ENCODE results near the gene GABRA5. TPM values are rescaled to one million over a fixed set of nuclear protein-coding genes. Genes with fewer than 3 reads are reported as not detected.

GABRA5 gene
- total and polyA plus RNA-seq, 2 of the 13 experiments (the other 11 are each of a cell fraction or from before 2014, with no cell fraction given) = not detected

GRCh38 chr15:26850161-26850560 is 16.7 kb upstream of the GABRA5 start:
- H3K4me3 ChIP-seq (replicated peaks in 1 of 3; ENCODE audit: insufficient read depth in 1 of 3, low read depth in 2 of 3, low read length in 3 of 3) = no peak overlapping the region
- H3K27ac ChIP-seq (ENCODE audit: extremely low read length, insufficient read depth, low read length) = no peak overlapping the region
- no peaks in the 10 kb centered on the region for H3K36me3 ChIP-seq (replicated peaks in 1 of 2; ENCODE audit: control insufficient read depth in 1 of 2, insufficient read depth in 2 of 2, low read length in 2 of 2)
- intact Hi-C loops (cut with micrococcal nuclease; ENCODE audit: unreplicated experiment) (no loop called here), in situ Hi-C loops (cut with HindIII; ENCODE audit: extremely low pct_ligation_motif_present, low pct_unique_long_range_greater_than_20kb) (loop anchor here (25.0 kb wide), 1 partner anchor 913 kb away; no protein-coding TSS in a partner anchor)
- DNase-seq (ENCODE audit: low spot score) (no peak), ATAC-seq (no peak), FAIRE-seq (no peak)
- H3K79me2 ChIP-seq (ENCODE audit: insufficient read depth, low read length) = no peaks in the 10 kb centered on the region
- no TSS peak for BruUV-seq (replicated peaks)
- H3K27me3 ChIP-seq (ENCODE audit: control insufficient read depth in 1 of 2, insufficient read depth in 2 of 2, low read length in 2 of 2) = no peaks in the 10 kb centered on the region; a peak in 1 of 5 replicates
- no peaks in the 10 kb centered on the region for H3K4me1 ChIP-seq (ENCODE audit: insufficient read depth, low read length)
- no peaks in the 10 kb centered on the region; the same call in 1 of the 2 replicates for H3K9me3 ChIP-seq (ENCODE audit: low read length)
- CTCF ChIA-PET (ENCODE audit: low intra/inter-chr PET ratio, low total read pairs) = no interaction called here
- TF ChIP-seq YEATS2 (CRISPR knock-in tag; IDR thresholded peaks at IDR 0.05; ENCODE audit: borderline replicate concordance) (no peak), ELF3 (CRISPR knock-in tag; IDR thresholded peaks at IDR 0.05) (no peak), ZC3H13 (CRISPR knock-in tag; IDR thresholded peaks at IDR 0.05) (no peak), ATF1 (CRISPR knock-in tag; IDR thresholded peaks at IDR 0.05) (no peak), ZNF574 (CRISPR knock-in tag; IDR thresholded peaks at IDR 0.05) (no peak), ZNF841 (CRISPR knock-in tag; IDR thresholded peaks at IDR 0.05; ENCODE audit: borderline replicate concordance) (no peak), SRSF1 (optimal IDR thresholded peaks at IDR 0.05; ENCODE audit: low read depth, low read length) (no peak), HDAC2 (CRISPR knock-in tag; IDR thresholded peaks at IDR 0.05) (no peak), GLI4 (CRISPR knock-in tag; IDR thresholded peaks at IDR 0.05; ENCODE audit: borderline replicate concordance) (no peak), PITX1 (CRISPR knock-in tag; IDR thresholded peaks at IDR 0.05) (no peak)
- TF ChIP-seq, protein P1, sequence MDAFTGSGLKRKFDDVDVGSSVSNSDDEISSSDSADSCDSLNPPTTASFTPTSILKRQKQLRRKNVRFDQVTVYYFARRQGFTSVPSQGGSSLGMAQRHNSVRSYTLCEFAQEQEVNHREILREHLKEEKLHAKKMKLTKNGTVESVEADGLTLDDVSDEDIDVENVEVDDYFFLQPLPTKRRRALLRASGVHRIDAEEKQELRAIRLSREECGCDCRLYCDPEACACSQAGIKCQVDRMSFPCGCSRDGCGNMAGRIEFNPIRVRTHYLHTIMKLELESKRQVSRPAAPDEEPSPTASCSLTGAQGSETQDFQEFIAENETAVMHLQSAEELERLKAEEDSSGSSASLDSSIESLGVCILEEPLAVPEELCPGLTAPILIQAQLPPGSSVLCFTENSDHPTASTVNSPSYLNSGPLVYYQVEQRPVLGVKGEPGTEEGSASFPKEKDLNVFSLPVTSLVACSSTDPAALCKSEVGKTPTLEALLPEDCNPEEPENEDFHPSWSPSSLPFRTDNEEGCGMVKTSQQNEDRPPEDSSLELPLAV (CRISPR knock-in tag; conservative IDR thresholded peaks at IDR 0.05; ENCODE audit: low read depth) = no peak
- TF ChIP-seq, protein P2, sequence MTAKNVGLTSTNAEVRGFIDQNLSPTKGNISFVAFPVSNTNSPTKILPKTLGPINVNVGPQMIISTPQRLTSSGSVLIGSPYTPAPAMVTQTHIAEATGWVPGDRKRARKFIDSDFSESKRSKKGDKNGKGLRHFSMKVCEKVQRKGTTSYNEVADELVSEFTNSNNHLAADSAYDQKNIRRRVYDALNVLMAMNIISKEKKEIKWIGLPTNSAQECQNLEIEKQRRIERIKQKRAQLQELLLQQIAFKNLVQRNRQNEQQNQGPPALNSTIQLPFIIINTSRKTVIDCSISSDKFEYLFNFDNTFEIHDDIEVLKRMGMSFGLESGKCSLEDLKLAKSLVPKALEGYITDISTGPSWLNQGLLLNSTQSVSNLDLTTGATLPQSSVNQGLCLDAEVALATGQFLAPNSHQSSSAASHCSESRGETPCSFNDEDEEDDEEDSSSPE (CRISPR knock-in tag; IDR thresholded peaks at IDR 0.05) = no peak
- TF ChIP-seq, protein P3, sequence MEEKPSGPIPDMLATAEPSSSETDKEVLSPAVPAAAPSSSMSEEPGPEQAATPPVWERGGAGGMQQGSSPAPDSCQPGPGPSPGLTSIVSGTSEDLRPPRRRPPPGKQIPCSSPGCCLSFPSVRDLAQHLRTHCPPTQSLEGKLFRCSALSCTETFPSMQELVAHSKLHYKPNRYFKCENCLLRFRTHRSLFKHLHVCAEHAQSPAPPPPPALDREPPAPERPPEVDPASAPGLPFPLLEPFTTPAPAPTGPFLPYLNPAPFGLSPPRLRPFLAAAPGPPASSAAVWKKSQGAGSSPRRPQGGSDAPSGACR (CRISPR knock-in tag; IDR thresholded peaks at IDR 0.05) = no peak
- TF ChIP-seq, protein P4, sequence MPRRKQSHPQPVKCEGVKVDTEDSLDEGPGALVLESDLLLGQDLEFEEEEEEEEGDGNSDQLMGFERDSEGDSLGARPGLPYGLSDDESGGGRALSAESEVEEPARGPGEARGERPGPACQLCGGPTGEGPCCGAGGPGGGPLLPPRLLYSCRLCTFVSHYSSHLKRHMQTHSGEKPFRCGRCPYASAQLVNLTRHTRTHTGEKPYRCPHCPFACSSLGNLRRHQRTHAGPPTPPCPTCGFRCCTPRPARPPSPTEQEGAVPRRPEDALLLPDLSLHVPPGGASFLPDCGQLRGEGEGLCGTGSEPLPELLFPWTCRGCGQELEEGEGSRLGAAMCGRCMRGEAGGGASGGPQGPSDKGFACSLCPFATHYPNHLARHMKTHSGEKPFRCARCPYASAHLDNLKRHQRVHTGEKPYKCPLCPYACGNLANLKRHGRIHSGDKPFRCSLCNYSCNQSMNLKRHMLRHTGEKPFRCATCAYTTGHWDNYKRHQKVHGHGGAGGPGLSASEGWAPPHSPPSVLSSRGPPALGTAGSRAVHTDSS (CRISPR knock-in tag; conservative IDR thresholded peaks at IDR 0.05) = no peak
- TF ChIP-seq, protein P5, sequence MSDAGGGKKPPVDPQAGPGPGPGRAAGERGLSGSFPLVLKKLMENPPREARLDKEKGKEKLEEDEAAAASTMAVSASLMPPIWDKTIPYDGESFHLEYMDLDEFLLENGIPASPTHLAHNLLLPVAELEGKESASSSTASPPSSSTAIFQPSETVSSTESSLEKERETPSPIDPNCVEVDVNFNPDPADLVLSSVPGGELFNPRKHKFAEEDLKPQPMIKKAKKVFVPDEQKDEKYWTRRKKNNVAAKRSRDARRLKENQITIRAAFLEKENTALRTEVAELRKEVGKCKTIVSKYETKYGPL (CRISPR knock-in tag; IDR thresholded peaks at IDR 0.05) = no peak
- no peak overlapping the region for H3K4me2 ChIP-seq (ENCODE audit: low read depth, low read length)
- H3K9ac ChIP-seq (ENCODE audit: insufficient read depth, low read depth, low read length) = no peak overlapping the region
- no peaks in the 10 kb centered on the region for H4K20me1 ChIP-seq (ENCODE audit: insufficient read depth, low read length)
- POLR2A ChIA-PET = no interaction called here
- H2AFZ ChIP-seq (ENCODE audit: low read length) = no peak overlapping the region
- 33% methylated on average over 3 of the region's 3 CpGs for WGBS (ENCODE audit: low lambda C conversion rate)

Data from HepG2 (cell line).